GM19395 (cell line): ENCODE data around the gene PSMA6.

Experiments
- ATAC-seq: cut with Tn5 transposase; IDR thresholded peaks from one replicate; pipeline ENCODE4 v1.9.1; 2021; ENCODE audit warnings: mild to moderate bottlenecking, moderate library complexity; ENCODE audit not compliant: unreplicated experiment

Gene PSMA6

DNA sequence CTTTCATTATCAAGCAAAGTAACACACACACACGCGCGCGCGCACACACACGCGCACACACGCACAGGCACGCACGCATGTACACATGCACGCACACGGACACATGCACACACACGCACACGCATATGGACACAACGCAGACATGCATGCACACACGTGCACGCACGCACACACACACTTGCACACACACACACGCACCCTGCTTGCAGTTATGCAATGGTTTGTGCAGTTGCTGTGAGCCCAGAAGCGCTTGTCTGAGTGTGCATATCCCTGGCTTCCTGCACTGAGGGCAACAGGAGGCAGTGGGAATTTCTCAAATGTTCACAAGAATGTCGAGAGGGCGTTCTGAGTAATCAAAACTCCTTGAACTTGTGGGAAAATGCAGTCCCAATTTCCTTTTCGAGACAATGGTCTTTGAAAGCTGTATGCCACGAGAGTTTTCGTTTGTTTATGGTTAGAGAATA, 70.8 kb downstream of the PSMA6 start:
- no peak for ATAC-seq

DNA sequence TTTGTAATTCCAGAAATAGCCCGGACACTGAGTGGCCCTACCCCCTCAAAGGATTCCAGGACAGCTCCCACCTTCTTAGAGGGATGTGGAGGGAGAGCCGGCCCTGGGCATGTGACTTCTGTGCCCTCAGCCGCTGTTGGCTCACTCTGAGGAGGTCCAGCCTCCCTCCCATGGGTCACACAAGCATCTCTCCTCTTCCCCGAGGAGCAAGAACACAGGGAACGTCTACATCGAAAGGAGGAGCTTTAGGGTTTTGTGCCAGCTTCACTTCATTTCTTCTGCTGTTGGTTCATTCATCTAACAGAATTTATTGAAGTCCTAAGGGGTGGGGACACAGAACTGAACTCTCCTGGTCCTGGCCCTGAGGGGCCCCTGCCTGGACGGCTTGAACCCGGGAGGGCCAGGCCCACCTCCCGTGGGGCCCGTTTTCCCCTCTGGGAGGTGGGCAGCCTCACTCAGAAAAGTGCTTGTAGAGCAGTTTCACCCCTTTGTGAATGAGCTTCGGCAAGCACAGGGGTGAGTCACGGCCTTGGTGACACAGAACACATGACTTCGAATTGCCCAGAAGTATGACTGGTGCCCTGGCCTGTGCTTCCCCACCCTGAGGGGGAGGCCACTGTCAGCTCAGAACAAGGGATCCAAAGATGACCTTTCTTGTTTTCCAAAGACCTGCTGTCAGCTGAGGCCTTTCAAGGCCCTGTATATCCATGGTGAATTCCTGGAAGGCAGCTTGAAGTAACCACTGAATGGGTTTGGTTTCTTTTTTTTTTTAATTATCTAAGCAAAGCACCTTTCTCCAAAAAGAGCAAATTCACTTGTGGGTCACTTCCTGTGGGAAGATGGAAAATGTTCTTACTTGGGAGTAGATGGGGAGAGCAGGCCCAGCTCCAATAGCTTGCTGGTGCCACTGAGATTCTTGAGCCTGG, 73.2 kb downstream of the PSMA6 start:
- ATAC-seq, result no peak

DNA sequence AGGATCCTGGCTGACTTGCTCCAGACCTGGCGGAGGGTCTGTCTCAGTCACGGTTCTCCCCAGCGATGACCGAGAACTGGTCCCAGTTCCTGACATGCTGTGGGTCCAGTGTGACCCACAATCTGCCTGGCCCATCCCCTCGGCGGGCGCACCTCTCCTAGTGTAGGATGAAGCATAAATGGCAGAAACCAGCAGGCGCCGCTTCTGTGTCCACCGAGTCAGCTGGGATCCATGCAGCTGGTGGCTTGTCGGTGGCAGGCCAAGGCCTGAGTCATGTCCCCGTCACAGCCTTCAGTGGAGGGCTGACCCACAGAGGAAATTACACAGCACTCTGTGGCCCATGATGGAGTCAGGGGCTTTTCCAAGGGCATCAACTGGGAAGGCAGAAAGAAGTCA, 73.9 kb downstream of the PSMA6 start:
- ATAC-seq, result no peak

DNA sequence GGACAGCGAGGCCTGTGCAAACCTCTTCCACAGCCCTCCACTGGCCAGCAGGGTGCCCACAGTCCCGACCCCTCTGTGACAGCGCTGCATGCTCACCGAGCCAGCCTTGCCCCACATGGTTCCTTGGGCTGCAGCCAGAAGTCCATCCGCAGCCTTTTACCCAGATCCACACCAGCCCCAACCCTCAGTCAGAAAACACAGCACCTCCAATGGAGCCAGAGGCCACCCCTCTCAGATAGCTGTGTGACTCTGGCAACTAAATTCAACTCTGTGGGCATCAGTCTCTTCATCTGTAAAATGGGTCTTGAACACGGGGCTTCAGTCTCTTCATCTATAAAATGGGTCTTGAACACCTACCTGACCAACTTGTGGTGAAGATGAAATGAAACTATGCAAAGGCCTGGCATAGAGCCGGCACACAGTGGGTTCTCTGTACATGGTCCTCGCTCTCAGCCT, 74.4 kb downstream of the PSMA6 start:
- ATAC-seq, result no peak

DNA sequence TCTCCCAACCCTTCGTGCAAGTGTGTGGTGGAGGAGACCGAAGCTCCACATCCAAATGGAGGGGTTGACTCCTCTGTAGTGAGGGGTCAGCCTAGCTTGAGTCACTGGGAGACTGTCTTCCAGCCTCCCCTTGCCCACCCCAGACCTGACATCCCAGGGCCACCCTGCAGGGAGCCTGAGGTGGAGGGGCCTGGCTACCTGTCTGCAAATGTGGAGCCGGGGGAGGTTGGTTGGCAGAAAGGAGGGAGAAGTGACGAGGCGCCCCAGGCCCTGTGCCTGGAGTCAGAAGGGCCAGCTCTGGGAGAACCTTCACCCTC, 74.8 kb downstream of the PSMA6 start:
- no peak for ATAC-seq
